OCI-LY3 (cell line): Measurements from ENCODE around the gene EHMT1.

ENCODE experiments used
- H2AFZ ChIP-seq: fragments of 200-600, 300-600 bp; shearing (Covaris generic); 2 replicates; pipeline ENCODE4 v1.6.0; 2014; ENCODE audit warnings: antibody characterized with exemption, low read depth, low read length
- H3K27ac ChIP-seq: fragments of 200-600, 300-600 bp; sonication (generic); 2 replicates; pipeline ENCODE4 v1.5.1; 2014; ENCODE audit warnings: mild to moderate bottlenecking, low read length, moderate library complexity, mixed read lengths
- H3K27me3 ChIP-seq: fragments of 200-600, 300-600 bp; sonication (generic); 2 replicates; pipeline ENCODE4 v1.6.1; 2014; ENCODE audit warnings: low read depth, low read length, mixed read lengths
- H3K36me3 ChIP-seq: fragments of 200-600, 300-600 bp; sonication (generic); replicated peaks from 2 replicates; pipeline ENCODE3; 2014; ENCODE audit warnings: low read depth, low read length, mixed read lengths
- H3K4me1 ChIP-seq: fragments of 300-600, 200-600 bp; sonication (generic); 2 replicates; pipeline ENCODE4 v1.6.1; 2014; ENCODE audit warnings: low read length, mixed read lengths
- H3K4me2 ChIP-seq: fragments of 200-600, 300-600 bp; sonication (generic); 2 replicates; pipeline ENCODE4 v1.6.1; 2014; ENCODE audit warnings: low read length, mixed read lengths
- H3K4me3 ChIP-seq: fragments of 300-600, 200-600 bp; sonication (generic); 2 replicates; pipeline ENCODE4 v1.5.1; 2014; ENCODE audit warnings: antibody characterized with exemption, mild to moderate bottlenecking, low read length, moderate library complexity
- H3K79me2 ChIP-seq: fragments of 300-600, 200-600 bp; shearing (Covaris generic); 2 replicates; pipeline ENCODE4 v1.6.1; 2014; ENCODE audit warnings: mild to moderate bottlenecking, low read length, mixed read lengths
- H3K9ac ChIP-seq: fragments of 300-600, 200-600 bp; shearing (Covaris generic); 2 replicates; pipeline ENCODE4 v1.6.0; 2014; ENCODE audit warnings: mild to moderate bottlenecking, low read length, moderate library complexity
- H3K9me3 ChIP-seq: fragments of 200-600, 300-600 bp; shearing (Covaris generic); 2 replicates; pipeline ENCODE4 v1.6.1; 2014; ENCODE audit warnings: low read length, mixed read lengths; ENCODE audit not compliant: insufficient read depth
- H4K20me1 ChIP-seq: fragments of 200-600, 300-600 bp; sonication (generic); 2 replicates; pipeline ENCODE4 v1.6.1; 2016; ENCODE audit warnings: low read length, mixed read lengths; ENCODE audit not compliant: insufficient read depth
- CTCF ChIP-seq: fragments of 200-600, 300-600 bp; sonication (generic); IDR thresholded peaks from 2 replicates; pipeline ENCODE4 v1.5.1; 2014; ENCODE audit warnings: antibody characterized with exemption, low read length, low read depth
- EZH2phosphoT487 ChIP-seq: fragments of 200-600 bp; shearing (Covaris generic); IDR thresholded peaks from 2 replicates; pipeline ENCODE4 v1.6.1; 2018; ENCODE audit warnings: antibody characterized with exemption, mixed run types, low read depth

The EHMT1 gene

GRCh38 chr9:137802521-137803243, 183.9 kb downstream of the EHMT1 start:
- no peaks in the 10 kb centered on the region for H3K27me3 ChIP-seq
- no peak overlapping the region for H3K4me3 ChIP-seq
- peaks cover 6% of the 10 kb centered on the region; the same call in 1 of the 2 replicates for H3K79me2 ChIP-seq
- no peak overlapping the region for H3K9ac ChIP-seq
- H3K36me3 ChIP-seq = peaks cover 63% of the 10 kb centered on the region
- TF ChIP-seq EZH2phosphoT487 = no peak
- TF ChIP-seq CTCF = no peak
- H3K27ac ChIP-seq = no peak overlapping the region
- no peaks in the 10 kb centered on the region for H3K4me1 ChIP-seq
- no peak overlapping the region for H3K4me2 ChIP-seq
- H2AFZ ChIP-seq = no peak overlapping the region
- H3K9me3 ChIP-seq = no peaks in the 10 kb centered on the region
- no peaks in the 10 kb centered on the region; the same call in 1 of the 2 replicates for H4K20me1 ChIP-seq

DNA sequence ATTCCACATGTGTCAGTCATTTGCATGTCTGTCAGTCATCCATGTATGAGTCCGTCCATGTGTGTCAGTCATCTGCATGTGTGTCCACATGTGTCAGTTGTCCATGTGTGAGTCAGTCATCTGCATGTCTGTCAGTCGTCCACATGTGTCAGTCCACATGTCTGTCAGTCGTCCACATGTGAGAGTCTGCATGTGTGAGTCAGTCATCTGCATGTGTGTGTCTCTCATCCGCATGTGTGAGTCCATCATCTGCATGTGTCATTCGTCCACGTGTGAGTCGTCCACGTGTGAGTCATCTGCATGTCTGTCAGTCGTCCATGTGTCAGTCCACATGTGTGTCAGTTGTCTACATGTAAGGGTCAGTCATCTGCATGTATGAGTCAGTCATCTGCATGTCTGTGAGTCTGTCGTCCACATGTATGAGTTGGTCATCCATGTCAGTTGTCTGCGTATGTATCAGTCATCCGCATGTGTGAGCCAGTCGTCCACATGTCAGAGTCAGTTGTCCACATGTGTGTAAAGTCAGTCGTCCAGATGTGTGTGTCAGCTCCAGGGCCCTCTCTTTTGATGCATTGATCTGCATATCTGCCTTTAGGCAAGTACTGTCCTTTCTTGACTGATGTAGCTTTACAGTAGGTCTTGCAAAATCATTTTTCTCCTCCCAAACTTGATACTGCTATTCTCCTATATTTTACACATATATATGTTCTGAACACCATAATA, 186.3 kb downstream of the EHMT1 start:
- H3K27ac ChIP-seq = no peak overlapping the region
- peaks cover 10% of the 10 kb centered on the region for H3K4me1 ChIP-seq
- no peak overlapping the region for H2AFZ ChIP-seq
- peaks cover 9% of the 10 kb centered on the region; the same call in 1 of the 2 replicates for H3K79me2 ChIP-seq
- H3K9me3 ChIP-seq = no peaks in the 10 kb centered on the region
- H3K27me3 ChIP-seq = no peaks in the 10 kb centered on the region
- H3K4me3 ChIP-seq = no peak overlapping the region
- H3K9ac ChIP-seq = no peak overlapping the region
- H3K36me3 ChIP-seq = peaks cover 58% of the 10 kb centered on the region
- H4K20me1 ChIP-seq = no peaks in the 10 kb centered on the region; the same call in 1 of the 2 replicates
- TF ChIP-seq CTCF (no peak), EZH2phosphoT487 (no peak)
- no peak overlapping the region for H3K4me2 ChIP-seq

DNA sequence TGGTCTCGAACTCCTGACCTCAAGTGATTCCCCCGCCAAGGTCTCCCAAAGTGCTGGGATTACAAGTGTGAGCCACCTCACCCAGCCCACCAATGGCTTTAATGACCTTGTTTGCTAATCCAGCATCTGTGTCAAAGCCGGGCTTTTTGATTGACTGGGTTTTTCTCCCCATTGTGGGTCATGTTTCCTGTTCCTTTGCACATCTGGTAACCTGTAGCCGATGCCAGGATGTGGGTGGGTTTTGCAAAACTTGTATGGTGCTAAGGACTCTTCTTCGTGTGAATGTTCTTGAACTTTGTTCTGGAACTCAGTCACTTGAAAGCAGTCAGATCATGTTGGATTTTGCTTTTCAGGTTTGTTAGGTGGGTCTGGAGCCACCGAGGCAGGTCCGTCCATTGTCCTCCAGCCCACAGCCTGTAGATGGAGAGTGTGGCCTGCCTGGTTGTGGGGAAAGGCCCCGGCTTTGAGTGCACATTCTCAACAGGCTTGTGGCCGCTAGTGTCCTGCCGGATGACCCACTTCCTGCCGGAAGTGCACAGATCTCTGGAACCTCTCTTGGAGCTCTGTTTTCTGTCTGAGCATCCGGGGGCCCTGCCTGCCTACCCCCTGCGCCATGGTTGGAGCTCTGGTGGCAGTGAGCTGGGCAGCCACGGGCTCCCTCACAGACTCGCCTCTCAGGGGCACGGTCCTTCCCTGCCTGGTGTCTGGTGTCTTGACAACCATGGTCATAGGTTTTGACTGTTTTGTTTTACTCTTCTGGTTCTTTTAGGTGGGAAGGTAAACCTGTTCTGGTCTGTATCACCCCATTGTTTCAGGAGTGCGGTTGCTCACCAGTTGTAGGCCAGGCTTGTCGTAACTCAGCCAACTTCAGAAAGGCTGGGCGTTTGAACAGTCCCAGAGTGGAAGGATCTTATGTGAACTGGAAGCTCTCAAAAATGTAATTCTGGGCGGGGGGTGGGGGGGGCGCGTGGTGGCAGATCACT, 189.2 kb downstream of the EHMT1 start:
- H2AFZ ChIP-seq = no peak overlapping the region
- H3K9ac ChIP-seq = no peak overlapping the region
- H4K20me1 ChIP-seq = no peaks in the 10 kb centered on the region; the same call in 1 of the 2 replicates
- peaks cover 10% of the 10 kb centered on the region for H3K4me1 ChIP-seq
- H3K79me2 ChIP-seq = peaks cover 9% of the 10 kb centered on the region; the same call in 1 of the 2 replicates
- H3K36me3 ChIP-seq = peaks cover 52% of the 10 kb centered on the region
- H3K4me2 ChIP-seq = no peak overlapping the region
- no peak overlapping the region for H3K27ac ChIP-seq
- H3K4me3 ChIP-seq = no peak overlapping the region
- H3K27me3 ChIP-seq = no peaks in the 10 kb centered on the region
- no peak for TF ChIP-seq EZH2phosphoT487
- no peak for TF ChIP-seq CTCF
- H3K9me3 ChIP-seq = no peaks in the 10 kb centered on the region
